ENCODE data around the gene SPINT1. TPM values are rescaled to one million over a fixed set of nuclear protein-coding genes. Genes with fewer than 3 reads are reported as not detected.
"Not testable (repeated sequence)": the region's sequence is repeated elsewhere in the genome, so short reads cannot be mapped to it uniquely, and the experiment has no call there.

Gene SPINT1
- total RNA-seq, 1 experiment from 2014 or later, result 177 TPM

DNA sequence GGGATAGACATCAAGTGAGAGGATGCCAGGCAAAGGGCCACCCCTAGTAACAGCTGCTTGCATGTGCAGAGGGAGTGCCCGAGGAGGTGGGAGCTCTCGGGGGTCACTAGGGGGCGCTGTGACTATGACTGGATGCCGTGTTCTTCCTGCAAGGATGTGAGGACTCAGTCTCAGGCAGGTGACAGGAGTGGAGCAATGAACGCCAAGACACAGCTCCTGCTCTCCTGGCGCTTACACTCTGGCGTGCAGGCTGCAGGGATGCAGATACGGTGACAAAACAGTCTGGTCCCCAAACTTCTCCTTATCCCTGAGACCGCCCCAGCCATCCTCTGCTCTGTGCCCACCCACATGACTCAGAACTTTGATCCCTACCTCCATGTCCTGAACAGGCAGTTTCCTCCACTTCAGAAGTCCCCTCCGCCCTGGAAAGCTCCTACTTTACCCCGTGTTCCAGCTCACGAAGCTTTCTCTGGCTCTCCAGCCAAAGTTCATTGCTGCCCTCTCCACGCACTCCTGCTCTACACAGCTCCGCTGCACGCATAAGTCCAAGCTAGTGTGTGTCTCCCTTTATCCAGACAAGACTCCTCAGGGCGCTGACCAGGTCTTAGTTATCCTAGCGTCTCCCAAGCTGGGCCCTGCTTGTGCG is 15.5 kb downstream of the SPINT1 start:
- Histone ChIP-seq H3K79me2 (ENCODE audit: low read length) (no peaks in the 10 kb centered on the region), H3K27ac (ENCODE audit: low read length) (0 out of 2 replicates have a peak overlapping the region, but pooled peaks have one; percentile 5), H3K9ac (ENCODE audit: low read length) (no peak overlapping the region), H4K20me1 (ENCODE audit: low read length) (no peaks in the 10 kb centered on the region), H3F3A (ENCODE audit: low read length, unreplicated experiment) (peaks cover 14% of the 10 kb centered on the region), H3K4me3 (ENCODE audit: low read length) (no peak overlapping the region), H3K4me1 (ENCODE audit: insufficient read depth, low read length) (peaks cover 47% of the 10 kb centered on the region), H3K9me2 (replicated peaks; ENCODE audit: low read length) (no peaks in the 10 kb centered on the region), H3K36me3 (ENCODE audit: low read depth, low read length) (peaks cover 25% of the 10 kb centered on the region), H3K9me3 (ENCODE audit: low read length) (no peaks in the 10 kb centered on the region), H3K4me2 (ENCODE audit: low read length) (no peak overlapping the region), H3K27me3 (ENCODE audit: low read length) (no peaks in the 10 kb centered on the region), H2AFZ (ENCODE audit: low read length) (no peak overlapping the region)
- intact Hi-C loops (cut with micrococcal nuclease), result loop anchor here (5.0 kb wide), 1 partner anchor 158 kb away; no protein-coding TSS in a partner anchor
- peak; percentile 63 for ATAC-seq
- TF ChIP-seq EZH2 (IDR thresholded peaks at IDR 0.05; ENCODE audit: low read length, unreplicated experiment), result no peak
- TF ChIP-seq EZH2phosphoT487 (IDR thresholded peaks at IDR 0.05; ENCODE audit: borderline replicate concordance, low read length), result no peak
- peak; percentile 94 for TF ChIP-seq CTCF (conservative IDR thresholded peaks at IDR 0.05; ENCODE audit: low read depth, low read length)
- BruUV-seq (replicated peaks), result TSS peak; percentile 0
- POLR2A ChIA-PET (ENCODE audit: unreplicated experiment), result interaction anchor here (0.5 to 0.6 kb wide), 2 partner anchors 14 to 16 kb away, joined by 3 read pairs; no protein-coding TSS in a partner anchor
- peak; percentile 87 for DNase-seq
- CTCF ChIA-PET, result interaction anchor here (0.5 to 3.8 kb wide), 17 partner anchors 9 to 307 kb away, joined by 3 to 80 read pairs (median 5); partner anchors contain the start of genes RHOV and VPS18

DNA sequence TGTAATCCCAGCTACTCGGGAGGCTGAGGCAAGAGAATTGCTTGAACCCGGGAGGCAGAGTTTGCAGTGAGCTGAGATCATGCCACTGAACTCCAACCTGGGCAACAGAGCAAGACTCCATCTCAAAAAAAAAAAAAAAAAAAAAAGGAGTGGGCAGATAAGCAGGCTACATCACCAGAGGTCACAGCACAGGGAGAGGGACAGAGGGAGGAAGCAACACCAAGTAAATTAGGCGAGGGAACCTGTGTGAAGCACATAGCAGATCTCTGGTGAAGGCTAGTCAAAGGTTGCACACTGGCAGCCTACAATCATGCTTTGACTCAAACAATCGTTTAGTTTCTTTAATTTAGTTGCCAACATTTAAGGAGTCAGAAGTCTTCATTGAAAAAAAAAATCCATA is 17.3 kb downstream of the SPINT1 start:
- H3K4me3 ChIP-seq (ENCODE audit: low read length); H3K9me2 ChIP-seq (replicated peaks; ENCODE audit: low read length); BruUV-seq (replicated peaks); H4K20me1 ChIP-seq (ENCODE audit: low read length); H3K4me2 ChIP-seq (ENCODE audit: low read length); H3K9me3 ChIP-seq (ENCODE audit: low read length); ATAC-seq; H3K79me2 ChIP-seq (ENCODE audit: low read length); intact Hi-C loops (cut with micrococcal nuclease); DNase-seq; H3K27me3 ChIP-seq (ENCODE audit: low read length); H2AFZ ChIP-seq (ENCODE audit: low read length): not testable (repeated sequence)
- CTCF ChIA-PET, result interaction anchor here (0.6 to 3.3 kb wide), 3 partner anchors 12 to 229 kb away, joined by 5 to 32 read pairs (median 6); partner anchors contain the start of gene RHOV
- Histone ChIP-seq H3K9ac (ENCODE audit: low read length) (peak overlapping the region; percentile 57), H3K4me1 (ENCODE audit: insufficient read depth, low read length) (peaks cover 53% of the 10 kb centered on the region), H3K27ac (ENCODE audit: low read length) (peak overlapping the region; percentile 88), H3K36me3 (ENCODE audit: low read depth, low read length) (peaks cover 12% of the 10 kb centered on the region), H3F3A (ENCODE audit: low read length, unreplicated experiment) (peaks cover 14% of the 10 kb centered on the region)
- POLR2A ChIA-PET (ENCODE audit: unreplicated experiment), result interaction anchor here (0.5 kb wide), 1 partner anchor 67 kb away, joined by 4 read pairs; no protein-coding TSS in a partner anchor

GRCh38 chr15:40863660-40864270 is 19.9 kb downstream of the SPINT1 start:
- Histone ChIP-seq H4K20me1 (ENCODE audit: low read length) (no peaks in the 10 kb centered on the region), H3K9ac (ENCODE audit: low read length) (peak overlapping the region; percentile 12; the same call in 1 of the 2 replicates), H3K9me3 (ENCODE audit: low read length) (no peaks in the 10 kb centered on the region), H3K36me3 (ENCODE audit: low read depth, low read length) (no peaks in the 10 kb centered on the region), H3K27me3 (ENCODE audit: low read length) (no peaks in the 10 kb centered on the region), H3K9me2 (replicated peaks; ENCODE audit: low read length) (no peaks in the 10 kb centered on the region), H3K27ac (ENCODE audit: low read length) (peak overlapping the region; percentile 95), H3K4me2 (ENCODE audit: low read length) (no peak overlapping the region), H2AFZ (ENCODE audit: low read length) (no peak overlapping the region), H3K4me1 (ENCODE audit: insufficient read depth, low read length) (peaks cover 44% of the 10 kb centered on the region), H3F3A (ENCODE audit: low read length, unreplicated experiment) (peaks cover 10% of the 10 kb centered on the region), H3K4me3 (ENCODE audit: low read length) (no peak overlapping the region), H3K79me2 (ENCODE audit: low read length) (no peaks in the 10 kb centered on the region)
- ChIA-PET CTCF (interaction anchor here (1.1 to 3.3 kb wide), 3 partner anchors 9 to 31 kb away, joined by 3 to 32 read pairs (median 6); partner anchors contain the start of genes RHOV and VPS18), POLR2A (ENCODE audit: unreplicated experiment) (interaction anchor here (0.6 kb wide), 2 partner anchors 24 to 151 kb away, joined by 3 to 6 read pairs; no protein-coding TSS in a partner anchor)
- DNase-seq (no peak), ATAC-seq (no peak)
- intact Hi-C loops (cut with micrococcal nuclease), result no loop called here
- TF ChIP-seq EZH2 (IDR thresholded peaks at IDR 0.05; ENCODE audit: low read length, unreplicated experiment) (no peak), EZH2phosphoT487 (IDR thresholded peaks at IDR 0.05; ENCODE audit: borderline replicate concordance, low read length) (no peak), CTCF (conservative IDR thresholded peaks at IDR 0.05; ENCODE audit: low read depth, low read length) (no peak)
- no TSS peak for BruUV-seq (replicated peaks)
